ENCODE results near the gene SKA3. TPM values are rescaled to one million over a fixed set of nuclear protein-coding genes. Genes with fewer than 3 reads are reported as not detected.

The SKA3 gene
- 2.3 and 3.9 TPM in 2 replicates for total RNA-seq

DNA sequence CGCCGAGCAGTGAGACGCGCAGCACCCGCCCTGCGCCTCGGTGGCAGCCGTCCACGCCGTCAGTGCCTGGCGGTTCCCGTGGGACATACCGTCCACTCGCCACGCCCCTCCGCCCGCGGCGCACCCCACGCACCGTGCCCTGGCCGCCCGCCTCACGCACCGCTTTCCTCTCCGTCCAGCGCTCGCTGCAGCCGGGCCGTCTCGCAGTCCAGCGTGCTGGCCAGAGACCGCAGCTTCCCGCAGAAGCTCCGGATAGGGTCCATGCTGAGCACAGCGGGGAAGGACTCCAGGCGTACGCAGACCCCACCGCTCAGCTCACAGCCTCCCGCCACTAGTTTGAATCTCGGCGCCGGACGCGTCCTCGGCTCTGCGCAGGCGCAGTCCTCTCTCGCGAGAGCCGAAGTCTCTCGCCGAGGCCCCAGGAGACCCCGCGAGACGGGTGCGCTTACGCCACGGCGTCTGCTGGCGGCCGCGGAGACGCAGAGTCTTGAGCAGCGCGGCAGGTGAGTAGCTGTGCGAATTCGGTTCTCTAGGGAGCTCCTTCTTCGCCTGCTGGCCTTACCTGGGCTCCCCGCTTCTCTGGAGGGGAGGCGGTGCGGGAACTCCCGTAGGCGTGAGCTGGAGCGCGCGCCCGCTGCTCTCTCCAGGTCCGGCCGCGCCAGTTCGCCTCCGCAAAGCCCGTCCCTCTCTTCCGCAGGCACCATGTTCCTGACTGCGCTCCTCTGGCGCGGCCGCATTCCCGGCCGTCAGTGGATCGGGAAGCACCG is at the start of gene SKA3, which contains the start of gene MRPL57:
Gene SKA3 (minus strand): TSS at position 338 of the 767 bp plus-strand sequence. CDS start 75 bp downstream, at position 263.
Gene MRPL57 (plus strand): TSS at position 444 of the 767 bp plus-strand sequence. CDS start 259 bp downstream, at position 703.

Other genes starting within 250 kb of the SKA3 start
- 13.5 and 13.8 TPM in 2 replicates for gene LATS2, start 115.0 kb downstream of the SKA3 start, total RNA-seq
- gene SAP18, start 36.4 kb downstream of the SKA3 start, total RNA-seq = 42.8 and 57.9 TPM in 2 replicates
- gene MRPL57, start 106 bp upstream of the SKA3 start, total RNA-seq = 19.9 and 20.2 TPM in 2 replicates

All from smooth muscle cell of bladder (primary cell).